ENCODE data around the gene MTIF2. TPM values are rescaled to one million over a fixed set of nuclear protein-coding genes. Genes with fewer than 3 reads are reported as not detected.
"Not testable (repeated sequence)": the region's sequence is repeated elsewhere in the genome, so short reads cannot be mapped to it uniquely, and the experiment has no call there.

Gene MTIF2, protein sequence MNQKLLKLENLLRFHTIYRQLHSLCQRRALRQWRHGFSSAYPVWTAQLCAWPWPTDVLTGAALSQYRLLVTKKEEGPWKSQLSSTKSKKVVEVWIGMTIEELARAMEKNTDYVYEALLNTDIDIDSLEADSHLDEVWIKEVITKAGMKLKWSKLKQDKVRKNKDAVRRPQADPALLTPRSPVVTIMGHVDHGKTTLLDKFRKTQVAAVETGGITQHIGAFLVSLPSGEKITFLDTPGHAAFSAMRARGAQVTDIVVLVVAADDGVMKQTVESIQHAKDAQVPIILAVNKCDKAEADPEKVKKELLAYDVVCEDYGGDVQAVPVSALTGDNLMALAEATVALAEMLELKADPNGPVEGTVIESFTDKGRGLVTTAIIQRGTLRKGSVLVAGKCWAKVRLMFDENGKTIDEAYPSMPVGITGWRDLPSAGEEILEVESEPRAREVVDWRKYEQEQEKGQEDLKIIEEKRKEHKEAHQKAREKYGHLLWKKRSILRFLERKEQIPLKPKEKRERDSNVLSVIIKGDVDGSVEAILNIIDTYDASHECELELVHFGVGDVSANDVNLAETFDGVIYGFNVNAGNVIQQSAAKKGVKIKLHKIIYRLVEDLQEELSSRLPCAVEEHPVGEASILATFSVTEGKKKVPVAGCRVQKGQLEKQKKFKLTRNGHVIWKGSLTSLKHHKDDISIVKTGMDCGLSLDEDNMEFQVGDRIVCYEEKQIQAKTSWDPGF
- total RNA-seq = 23.7 TPM

DNA sequence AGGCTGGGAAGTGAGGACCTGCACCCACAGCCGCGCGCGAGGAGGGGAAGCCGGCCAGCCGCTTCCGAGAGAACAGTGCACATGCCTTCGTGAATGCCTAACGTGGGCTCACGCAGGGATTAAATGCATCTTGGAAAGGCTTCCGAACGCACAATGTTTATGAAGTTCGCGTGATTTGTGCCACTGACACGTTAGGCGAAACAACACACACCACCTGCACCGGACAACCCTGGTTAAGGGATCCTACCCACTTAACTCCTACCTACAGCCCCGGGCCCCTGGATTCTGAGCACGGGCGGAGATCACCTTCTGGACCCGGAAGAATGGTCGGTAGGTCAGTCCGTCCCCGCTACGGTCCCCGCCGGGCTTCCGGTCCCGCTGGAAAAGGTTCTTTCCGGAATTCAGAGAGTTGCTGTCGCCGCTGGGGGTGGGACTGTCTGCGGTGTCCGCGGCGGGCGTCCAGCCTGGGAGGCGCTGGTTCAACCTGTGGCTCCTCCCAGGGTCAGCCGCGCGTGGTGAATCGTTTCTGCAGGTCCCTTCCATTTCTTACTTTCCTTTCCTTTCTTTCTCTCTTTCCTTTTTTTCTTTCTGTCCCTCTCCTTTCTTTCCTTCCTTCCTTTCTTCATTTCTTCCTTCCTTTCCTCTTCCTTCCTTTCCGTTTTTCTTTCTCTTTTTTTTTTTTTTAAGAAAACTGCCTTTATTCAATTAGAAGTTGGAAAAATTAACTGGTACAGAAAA is at the start of gene MTIF2:
Gene MTIF2, minus strand, starts transcription at position 325 of the 738 bp plus-strand sequence. CDS start 5,373 bp downstream, outside the sequence.
- peak; percentile 87 for DNase-seq

DNA sequence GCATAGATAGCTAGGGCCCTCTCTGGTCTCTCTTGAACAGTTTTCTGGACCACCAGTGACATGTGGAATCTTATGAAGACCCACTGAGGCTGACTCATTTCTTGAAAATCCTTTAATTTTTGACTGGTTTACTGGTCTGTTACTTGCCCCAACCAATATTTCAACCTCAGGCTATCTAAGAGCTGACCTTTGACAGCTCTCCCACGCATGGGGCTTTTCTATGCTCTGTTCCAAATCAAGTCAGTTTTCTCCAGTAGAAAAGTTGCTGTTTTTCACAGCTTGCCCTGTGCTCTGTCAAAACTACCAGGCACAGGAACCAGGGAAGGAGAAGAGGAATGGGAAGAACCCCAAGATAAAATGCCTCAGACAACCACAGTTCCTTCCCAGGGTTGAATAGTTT is 46.0 kb upstream of the MTIF2 start:
- DNase-seq = no peak

DNA sequence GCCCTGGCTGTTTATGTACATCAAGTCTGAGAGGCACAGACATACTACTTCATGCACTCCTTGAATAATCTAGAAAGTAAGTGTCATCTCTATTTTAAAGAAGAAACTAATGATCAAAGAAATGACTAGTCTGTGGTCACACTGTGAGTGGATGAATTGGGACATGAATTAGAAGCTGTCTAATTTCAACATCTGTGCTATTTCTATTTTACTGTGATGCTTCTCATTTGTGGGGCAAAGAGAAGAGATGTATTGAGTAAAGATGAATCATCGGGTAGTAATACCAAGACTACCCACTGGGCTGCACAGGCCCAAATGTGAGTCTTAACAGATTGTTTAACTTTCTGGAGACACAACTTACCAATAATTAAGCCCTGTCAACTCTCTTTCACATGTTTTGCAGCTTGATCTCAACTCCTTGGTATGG is 42.4 kb upstream of the MTIF2 start:
- DNase-seq = no peak

DNA sequence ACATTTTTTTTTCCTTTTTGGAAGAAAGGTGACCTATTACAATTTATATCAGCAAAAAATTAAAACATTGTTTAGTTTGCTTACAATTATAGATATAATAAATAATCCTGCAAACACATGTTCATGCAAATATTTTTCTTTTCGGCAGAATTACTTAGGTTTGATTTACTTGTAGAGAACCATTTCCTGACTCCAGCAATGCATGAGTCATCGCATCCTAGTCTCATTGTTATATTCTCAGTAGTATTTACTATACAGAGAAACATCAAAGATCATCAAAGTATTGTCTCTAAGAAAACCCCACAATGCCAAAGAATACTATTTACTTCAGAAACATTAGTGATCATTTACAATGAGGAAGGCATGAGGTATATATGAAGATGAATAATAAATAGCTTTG is 40.4 kb upstream of the MTIF2 start:
- no peak for DNase-seq

DNA sequence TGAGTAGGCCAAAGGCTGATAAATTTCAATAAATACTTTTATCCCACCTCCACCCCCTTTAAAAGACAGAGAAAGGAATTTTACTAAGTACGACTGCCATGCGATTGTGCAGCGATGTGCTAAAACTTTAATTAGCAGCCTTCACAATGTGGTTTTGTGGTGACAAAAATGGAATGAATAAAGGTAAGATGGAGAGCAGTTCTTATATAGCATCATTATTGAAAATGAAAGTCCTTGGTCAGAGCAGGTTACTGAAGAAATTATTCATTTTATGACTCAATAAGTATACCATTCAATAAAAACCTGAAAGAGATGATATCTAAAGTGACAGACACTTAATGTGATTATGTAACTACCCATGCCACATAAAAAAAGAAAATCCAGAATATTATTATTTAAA is 33.2 kb upstream of the MTIF2 start:
- no peak for DNase-seq

DNA sequence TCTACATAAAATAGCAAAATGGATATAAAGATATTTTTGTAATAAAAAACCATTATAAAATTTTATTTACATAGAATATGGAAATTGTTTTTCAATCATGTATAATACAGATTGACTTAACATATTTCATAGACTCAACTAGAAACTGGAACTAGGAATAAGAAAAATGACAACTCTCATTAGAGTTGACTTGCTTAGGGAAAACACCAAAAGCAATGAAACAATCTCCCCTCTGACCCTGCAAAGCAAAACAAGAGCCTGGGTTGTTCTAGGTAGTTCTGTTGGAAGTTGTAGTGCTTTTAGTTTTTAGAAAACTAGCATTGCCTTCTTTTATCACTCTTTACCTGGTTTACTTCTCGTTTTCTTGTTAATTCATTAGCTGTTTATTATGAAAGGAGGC is 32.2 kb upstream of the MTIF2 start:
- DNase-seq = no peak

DNA sequence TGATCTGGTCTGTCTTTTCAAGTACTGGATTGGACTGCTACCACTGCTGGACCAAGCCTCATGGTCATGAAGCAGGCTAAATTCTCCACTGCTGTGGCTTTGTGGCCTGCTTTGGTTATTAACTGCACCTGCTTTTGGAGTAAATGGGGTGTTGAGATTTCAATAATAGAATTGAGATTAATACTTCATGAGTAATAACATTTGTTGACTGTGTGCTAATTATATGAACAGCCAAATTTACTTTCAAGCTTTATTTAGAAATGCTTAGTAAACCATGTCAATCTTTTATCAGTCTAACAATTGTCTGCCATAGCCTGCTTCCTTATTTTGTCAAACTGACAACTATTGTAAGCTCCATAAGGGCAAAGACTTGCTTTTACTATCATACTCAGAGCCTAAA is 27.4 kb upstream of the MTIF2 start:
- DNase-seq = no peak

DNA sequence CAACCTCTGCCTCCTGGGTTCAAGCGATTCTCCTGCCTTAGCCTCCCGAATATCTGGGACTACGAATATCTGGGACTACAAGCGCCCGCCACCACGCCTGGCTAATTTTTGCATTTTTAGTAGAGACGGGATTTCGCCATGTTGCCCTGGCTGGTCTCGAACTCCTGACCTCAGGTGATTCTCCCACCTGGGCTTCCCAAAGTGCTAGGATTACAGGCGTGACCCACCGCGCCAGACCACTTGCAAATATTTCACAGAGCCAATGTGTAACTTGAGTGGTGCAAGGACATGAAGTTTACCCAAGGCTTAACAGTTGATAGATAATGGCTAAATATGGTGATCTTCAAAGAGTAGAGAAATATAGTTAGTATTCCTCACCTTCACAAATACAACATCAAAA is 14.1 kb upstream of the MTIF2 start:
- DNase-seq = no peak

DNA sequence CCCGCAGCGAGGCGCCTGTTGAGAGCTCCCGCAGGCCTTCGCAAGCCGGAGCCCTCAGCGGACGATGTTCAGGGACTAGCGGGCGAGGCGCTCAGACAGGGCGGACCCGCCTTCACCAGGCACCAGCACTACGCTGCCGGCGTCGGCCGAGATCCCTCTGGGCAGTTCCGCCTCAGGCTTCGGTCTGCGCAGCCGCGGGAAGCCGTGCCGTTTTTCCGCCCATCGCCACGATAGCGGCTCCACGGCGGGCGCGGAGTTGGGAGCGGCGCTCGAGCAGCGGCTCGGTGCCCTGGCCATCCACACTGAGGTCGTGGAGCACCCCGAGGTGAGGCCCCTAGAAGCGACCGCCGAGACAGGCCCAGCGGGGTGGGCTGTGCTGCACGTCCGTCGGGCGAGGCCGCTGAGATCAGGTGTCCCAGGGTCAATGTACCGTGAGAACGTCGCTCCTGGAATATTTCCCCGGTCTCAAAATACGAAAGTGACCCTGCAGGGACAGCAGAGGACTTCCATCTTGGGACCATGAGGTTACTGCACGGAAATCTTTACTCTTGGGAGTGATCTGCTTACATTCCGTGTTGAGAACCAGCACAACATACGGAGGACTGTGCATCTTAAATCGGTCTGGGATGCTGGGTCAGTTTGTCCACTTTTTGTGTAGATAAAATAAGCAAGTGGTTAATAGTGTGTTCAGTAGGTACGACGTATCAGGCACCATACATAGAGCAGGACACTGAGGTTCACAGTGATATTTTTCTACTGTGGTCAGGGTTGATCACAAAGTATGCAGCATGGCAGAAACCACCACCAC is 13.3 kb upstream of the MTIF2 start:
- DNase-seq = peak; percentile 81

DNA sequence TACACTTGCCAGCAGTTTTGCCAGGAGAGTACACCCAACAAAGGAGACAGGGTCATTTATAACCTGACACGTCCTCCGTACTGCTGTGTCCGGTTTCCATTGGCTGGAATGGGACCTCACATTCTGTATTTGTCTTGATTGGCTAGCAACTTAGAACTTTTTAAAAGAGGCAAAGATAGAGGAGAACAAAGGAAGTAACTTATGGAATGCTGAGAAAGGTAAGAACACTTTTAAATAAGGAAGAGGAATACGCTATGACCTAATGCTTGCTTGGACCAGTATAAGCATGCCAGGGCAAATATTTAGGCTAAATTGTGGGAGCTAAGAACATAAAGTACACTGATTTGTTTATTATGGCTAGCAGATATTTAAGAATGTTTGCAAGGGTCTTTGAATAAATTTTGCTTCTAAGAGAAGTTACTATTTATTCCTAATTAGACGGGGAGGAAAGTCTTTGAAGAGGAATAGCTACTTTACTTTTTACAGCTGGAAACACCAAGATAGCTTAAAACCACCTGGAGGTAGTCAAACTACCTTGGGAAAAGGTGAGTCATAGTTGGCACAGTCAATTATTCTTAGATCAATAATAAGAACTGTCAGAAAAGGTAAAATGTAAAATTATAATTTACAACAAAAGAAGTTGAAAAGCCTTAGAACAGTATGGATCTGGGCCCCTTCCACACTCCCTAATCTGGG is 12.0 kb upstream of the MTIF2 start:
- DNase-seq = not testable (repeated sequence)

DNA sequence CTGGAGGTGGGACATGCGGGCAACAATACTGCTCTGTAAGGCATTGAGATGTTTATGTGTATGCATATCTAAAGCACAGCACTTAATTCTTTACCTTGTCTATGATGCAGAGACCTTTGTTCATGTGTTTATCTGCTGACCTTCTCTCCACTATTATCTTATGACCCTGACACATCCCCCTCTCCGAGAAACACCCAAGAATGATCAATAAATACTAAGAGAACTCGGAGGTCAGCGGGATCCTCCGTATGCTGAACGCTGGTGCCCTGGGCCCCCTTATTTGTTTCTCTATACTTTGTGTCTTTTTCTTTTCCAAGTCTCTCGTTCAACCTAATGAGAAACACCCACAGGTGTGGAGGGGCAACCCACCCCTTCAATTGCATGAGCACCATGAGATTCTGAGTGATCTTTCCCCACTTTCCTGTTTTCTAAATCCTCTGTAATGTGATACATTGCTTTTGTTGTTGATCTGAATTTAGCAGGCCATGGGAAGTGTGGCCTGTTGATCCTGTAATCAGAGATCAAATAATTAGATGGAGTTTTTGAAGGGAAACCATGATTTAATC is 10.9 kb upstream of the MTIF2 start:
- DNase-seq = not testable (repeated sequence)

DNA sequence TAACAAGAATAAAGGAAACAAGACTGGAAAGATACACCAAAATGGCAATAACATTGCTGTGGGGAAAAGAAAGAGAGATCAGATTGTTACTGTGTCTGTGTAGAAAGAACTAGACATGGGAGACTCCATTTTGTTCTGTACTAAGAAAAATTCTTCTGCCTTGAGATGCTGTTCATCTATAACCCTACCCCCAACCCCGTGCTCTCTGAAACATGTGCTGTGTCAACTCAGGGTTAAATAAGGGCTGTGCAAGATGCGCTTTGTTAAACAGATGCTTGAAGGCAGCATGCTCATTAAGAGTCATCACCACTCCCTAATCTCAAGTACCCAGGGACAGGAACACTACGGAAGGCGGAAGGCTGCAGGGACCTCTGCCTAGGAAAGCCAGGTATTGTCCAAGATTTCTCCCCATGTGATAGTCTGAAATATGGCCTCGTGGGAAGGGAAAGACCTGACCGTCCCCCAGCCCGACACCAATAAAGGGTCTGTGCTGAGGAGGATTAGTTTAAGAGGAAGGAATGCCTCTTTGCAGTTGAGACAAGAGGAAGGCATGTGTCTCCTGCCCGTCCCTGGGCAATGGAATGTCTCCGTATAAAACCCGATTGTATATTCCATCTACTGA is 10.3 kb upstream of the MTIF2 start:
- DNase-seq = not testable (repeated sequence)

DNA sequence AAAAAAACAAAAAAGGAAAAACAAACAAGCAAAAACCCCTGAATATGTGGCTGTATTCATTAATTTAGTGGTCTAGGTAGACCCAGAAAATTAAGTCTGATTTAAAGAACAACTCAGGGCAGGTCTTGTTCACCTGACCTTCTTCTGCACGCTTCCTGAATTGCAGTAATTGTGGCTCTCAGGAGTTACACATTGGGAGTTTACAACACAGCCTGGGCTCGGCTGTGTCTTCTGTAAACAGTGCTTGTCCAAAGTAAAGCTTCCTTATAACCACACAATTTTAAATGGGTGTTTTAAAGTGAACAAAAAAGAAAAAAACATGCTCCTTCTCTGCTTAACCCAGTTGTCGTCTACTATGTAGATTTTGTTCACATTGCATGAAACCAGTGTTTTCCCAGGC is 8.3 kb upstream of the MTIF2 start:
- DNase-seq = no peak

DNA sequence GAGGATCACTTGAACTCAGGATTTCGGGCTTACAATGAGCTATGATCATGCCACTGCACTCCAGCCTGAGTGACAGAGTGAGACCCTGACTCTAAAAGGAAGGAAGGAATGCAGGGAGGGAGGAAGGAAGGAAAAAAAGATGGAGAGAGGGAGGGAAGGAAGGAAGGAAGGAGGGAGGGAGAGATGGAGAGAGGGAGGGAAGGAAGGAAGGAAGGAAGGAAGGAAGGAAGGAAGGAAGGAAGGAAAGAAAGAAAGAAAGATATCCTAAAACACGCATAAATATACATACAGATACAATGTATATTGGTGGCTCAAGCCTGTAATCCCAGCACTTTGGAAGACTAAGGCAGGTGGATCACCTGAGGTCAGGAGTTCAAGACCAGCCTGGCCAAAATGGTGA is 5.3 kb upstream of the MTIF2 start:
- not testable (repeated sequence) for DNase-seq

DNA sequence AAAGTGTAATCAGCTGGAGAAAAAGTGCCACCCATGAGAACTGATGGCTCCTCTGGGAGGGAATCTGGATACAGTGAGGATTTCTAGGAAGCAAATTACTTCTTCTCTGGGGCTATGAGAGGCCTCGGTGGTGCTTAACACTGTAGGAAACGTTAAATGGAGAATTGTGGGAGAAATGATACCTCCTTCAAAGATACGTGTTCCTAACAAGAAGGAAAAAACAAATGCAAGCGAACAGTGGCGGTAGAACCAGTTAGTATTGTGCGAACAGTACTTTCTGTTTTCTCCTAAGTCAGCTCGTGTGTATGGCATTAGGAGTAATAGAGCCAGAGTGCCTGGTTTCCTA is 587 bp upstream of the MTIF2 start:
- DNase-seq = no peak

DNA sequence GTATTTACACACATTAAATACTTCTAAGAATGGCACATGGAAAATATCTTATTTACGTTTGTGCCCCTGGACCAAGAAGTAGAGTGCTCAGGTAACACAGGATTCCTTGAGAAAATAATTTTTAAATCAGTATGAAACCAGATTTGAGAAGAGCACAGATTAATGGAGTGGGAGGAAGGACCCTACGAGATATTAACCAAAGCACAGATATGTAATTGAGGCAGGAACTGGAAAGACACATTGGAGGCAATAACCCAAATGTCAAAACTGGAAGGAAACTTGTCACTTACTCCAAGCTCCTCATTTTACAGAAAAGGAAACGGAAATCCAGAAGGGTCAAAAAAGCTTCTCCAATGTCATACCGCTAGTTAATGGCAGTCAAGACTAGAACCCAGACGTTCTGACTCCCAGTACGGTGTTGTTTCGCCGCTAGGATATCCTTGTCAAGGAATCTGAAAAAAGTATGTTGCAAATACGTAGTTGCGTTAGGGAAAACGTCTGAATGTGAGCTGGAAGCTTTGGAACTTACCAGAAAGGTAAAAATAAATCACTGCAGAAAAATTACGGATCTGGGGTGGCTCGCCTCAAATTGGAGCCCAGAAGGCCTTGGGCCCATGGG is 634 bp downstream of the MTIF2 start:
- no peak for DNase-seq

DNA sequence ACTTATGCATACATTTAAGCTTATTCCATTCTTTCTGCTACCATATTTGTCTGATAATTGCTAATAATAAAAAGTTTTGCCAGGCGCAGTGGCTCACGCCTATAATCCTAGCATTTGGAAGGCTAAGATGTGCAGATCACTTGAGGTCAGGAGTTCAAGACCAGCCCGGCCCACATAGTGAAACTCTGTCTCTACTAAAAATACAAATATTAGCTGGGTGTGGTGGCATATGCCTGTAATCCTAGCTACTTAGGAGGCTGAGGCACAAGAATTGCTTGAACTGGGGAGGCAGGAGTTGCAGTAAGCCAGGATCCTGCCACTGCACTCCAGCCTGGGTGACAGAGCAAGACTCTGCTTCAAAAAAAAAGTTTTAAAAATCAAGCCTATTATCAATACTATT is 9.4 kb downstream of the MTIF2 start:
- DNase-seq = not testable (repeated sequence)

DNA sequence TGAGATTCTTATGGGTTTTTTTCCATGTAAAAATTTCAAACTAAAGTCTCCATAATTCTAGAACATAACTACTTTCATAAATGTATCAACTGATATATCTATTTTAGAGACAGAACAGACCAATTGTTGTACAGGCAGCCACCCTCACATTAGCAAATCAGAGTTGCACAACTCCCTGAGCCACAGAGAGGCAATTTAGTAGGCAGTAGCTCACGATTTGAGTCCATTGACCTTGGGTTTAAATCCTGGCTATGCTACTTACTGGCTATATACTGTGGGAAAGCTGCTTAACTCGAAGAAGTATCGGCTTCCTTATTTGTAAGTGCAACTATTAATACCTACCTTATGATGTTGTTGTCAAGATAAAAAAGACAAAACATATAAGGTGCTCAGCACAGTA is 16.2 kb downstream of the MTIF2 start:
- DNase-seq = no peak

DNA sequence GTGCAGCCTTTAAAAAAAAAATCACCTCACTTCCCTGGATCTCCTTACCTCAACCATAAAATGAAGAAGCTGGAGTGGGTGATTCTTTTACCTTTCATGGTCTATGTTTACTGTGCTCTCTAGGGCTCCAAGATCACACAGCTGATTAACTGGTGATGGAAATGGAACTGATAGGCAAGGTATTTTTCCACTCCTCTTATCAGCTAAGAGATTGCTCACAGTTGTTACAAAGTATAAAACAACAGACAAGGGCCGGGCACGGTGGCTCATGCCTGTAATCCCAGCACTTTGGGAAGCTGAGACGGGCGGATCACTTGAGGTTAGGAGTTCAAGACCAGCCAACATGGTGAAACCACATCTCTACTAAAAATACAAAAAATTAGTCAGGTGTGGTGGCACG is 22.0 kb downstream of the MTIF2 start:
- DNase-seq = no peak

DNA sequence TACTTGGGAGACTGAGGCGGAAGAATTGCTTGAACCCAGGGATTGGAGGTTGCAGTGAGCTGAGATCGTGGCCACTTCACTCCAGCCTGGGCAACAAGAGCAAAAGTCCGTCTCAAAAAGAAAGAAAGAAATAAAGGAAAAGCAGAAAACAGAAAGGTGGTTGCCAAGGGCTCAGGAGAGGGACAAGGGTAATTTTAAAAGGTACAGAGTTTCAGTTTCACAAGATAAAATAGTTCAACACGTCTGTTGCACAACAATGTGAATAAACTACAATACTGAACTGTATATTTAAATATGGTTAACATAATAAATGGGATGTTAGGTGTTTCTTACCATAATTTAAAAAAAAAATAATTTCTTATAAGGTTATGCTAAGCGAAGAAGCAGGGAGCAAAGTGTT is 23.6 kb downstream of the MTIF2 start:
- DNase-seq = no peak

Data from occipital lobe (tissue), 2 donors.